HG03045 (cell line): ENCODE data around the gene SEC14L2.
"Not testable (repeated sequence)": the region's sequence is repeated elsewhere in the genome, so short reads cannot be mapped to it uniquely, and the experiment has no call there.

ENCODE experiments used
- ATAC-seq: cut with Tn5 transposase; IDR thresholded peaks from one replicate; pipeline ENCODE4 v1.9.1; 2021; ENCODE audit warnings: mild to moderate bottlenecking, moderate library complexity; ENCODE audit not compliant: unreplicated experiment

SEC14L2 gene

GRCh38 chr22:30373331-30374325, 23.2 kb upstream of the SEC14L2 start:
- ATAC-seq, result no peak

GRCh38 chr22:30375312-30375849, 21.4 kb upstream of the SEC14L2 start:
- ATAC-seq, result no peak

- no peak for ATAC-seq
Observed at GRCh38 chr22:30380011-30380410, 16.8 kb upstream of the SEC14L2 start.

GRCh38 chr22:30381264-30381663, 15.6 kb upstream of the SEC14L2 start:
- no peak for ATAC-seq

DNA sequence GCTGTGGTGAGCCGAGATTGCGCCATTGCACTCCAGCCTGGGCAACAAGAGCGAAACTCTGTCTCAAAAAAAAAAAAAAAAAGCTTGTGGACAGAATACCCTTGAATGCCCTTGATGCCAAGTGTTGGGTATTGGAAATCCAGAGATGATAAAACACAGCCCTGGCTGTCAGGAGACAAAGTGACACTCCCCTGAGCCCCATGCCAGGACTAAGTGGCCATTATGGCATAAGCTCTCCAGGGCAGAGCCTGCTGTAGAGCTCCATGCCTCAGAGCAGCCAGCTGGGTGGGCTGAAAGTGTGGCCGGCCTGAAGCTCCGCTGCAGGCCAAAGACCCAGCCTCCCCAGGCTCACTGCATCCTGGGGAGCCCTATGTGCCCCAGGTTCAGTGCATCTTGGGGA, 14.5 kb upstream of the SEC14L2 start:
- no peak for ATAC-seq

- no peak for ATAC-seq
Observed at GRCh38 chr22:30383061-30383460, 13.8 kb upstream of the SEC14L2 start.

- no peak for ATAC-seq
Observed at GRCh38 chr22:30385942-30386341, 10.9 kb upstream of the SEC14L2 start.

GRCh38 chr22:30386608-30386959, 10.2 kb upstream of the SEC14L2 start:
- no peak for ATAC-seq

- ATAC-seq, result peak; percentile 73
Observed at GRCh38 chr22:30386960-30387827, 9.6 kb upstream of the SEC14L2 start, which contains the start of gene RNF215. Gene RNF215, minus strand, starts transcription at chr22:30387411. Its CDS starts 98 bp downstream, at chr22:30387313.

DNA sequence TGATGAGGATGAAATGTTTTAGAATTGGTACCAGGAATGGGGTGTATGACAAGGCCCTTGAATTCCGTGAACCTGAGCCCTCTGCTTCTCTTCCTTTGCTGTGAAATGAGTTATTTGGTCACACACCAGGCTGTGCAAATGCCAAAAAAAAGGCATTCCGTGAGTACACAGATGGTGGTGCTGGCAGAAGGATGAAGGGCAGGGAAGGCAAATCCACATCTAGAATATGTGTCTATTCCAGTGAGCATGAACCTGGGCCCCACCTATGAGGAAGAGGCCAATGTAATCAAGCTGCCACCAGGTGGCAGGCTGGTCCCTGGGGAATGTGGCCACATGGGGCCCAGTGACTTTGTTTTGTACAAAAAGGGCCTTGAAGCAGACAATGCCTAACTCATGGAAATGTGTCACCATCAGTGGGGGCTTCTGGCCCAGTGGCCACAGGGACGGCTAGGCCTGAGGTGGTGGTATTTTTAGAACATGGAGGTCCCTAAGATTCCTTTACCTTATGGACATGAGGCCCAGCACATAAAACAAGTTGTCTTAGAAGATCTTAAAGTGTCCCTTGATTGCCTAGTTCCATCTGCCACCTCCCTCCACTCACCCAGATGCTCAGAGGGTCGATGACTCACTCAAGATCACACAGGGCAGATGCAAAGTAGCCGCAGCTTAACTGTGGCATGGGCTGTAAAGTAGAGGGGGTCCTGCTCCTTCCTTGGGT, 5.7 kb upstream of the SEC14L2 start:
- no peak for ATAC-seq

GRCh38 chr22:30392661-30393321, 4.0 kb upstream of the SEC14L2 start:
- ATAC-seq, result no peak

- no peak for ATAC-seq
Observed at GRCh38 chr22:30393322-30393680, 3.5 kb upstream of the SEC14L2 start.

GRCh38 chr22:30393885-30394284, 2.9 kb upstream of the SEC14L2 start:
- no peak for ATAC-seq

GRCh38 chr22:30397656-30398635, 1.1 kb downstream of the SEC14L2 start:
- ATAC-seq, result no peak

DNA sequence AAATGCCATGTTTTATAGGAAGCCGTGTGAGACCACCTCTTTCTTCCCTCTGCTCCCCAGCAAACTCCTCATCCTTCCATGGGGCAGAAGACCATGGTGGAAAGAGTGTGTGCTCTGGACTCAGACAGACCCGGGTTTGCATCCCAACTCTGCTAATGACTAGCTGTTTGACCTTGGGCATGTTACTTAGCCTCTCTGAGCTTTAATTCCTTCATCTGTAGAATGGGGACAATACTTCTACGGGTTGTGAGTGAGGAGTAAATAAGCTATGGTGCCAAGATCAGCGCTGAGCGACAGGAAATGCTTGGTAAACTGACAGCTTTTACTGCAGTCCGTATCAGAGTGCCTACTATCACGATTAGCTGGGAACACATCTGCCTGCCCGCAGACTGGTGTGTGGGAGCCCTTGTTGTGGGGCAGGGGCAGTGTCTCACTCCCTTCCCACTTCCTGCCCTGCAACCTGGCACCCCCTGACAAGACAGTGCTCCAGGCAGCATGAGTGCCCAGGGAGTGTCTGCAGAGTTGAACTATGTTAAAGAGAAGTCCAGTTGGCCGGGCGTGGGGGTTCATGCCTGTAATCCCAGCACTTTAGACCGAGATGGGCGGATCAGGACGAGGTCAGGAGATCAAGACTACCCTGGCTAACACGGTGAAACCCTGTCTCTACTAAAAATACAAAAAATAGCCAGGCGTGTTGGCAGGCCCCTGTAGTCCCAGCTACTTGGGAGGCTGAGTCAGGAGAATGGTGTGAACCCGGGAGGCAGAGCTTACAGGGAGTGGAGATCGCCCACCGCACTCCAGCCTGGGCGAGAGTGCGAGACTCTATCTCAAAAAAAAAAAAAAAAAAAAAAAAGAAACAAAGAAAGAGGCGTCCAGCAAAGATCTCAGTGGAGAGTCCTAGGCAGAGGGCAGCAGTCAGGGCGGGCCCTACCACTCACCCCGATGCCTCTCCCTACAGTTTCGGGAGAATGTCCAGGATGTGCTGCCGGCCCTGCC, 2.2 kb downstream of the SEC14L2 start:
- no peak for ATAC-seq

DNA sequence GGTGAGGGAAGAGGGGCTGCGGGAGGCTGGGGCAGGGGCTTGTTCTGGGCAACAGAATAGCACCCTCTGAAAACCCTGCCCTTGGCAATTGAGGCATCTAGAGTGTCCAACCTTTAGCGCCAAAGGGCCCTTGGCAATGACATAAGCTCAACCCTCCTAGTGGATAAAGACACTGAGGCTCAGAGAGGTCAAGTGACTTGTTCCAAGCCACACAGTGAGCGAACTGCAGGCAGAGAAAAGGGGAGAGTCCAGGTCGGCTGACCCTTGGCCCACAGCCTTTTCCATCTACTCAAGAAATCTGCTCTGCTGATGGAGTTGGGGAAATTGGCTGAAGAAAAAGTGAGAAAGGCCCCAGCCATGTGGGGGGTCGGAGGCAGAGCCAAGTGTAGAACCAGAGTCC, 2.9 kb downstream of the SEC14L2 start:
- ATAC-seq, result no peak

- no peak for ATAC-seq
Observed at GRCh38 chr22:30400159-30400558, 3.3 kb downstream of the SEC14L2 start.

GRCh38 chr22:30401024-30401423, 4.2 kb downstream of the SEC14L2 start:
- ATAC-seq, result not testable (repeated sequence)
